CD8-positive, alpha-beta memory T cell (primary cell): ENCODE data around the gene OR5K4. TPM values are rescaled to one million over a fixed set of nuclear protein-coding genes. Genes with fewer than 3 reads are reported as not detected.

Experiments used
- polyA plus RNA-seq: library from polyadenylated mRNA; unstranded; fragments of 300-500 nt; fragmentation: Illumina TruSeq; gene quantifications from one replicate; pipeline ENCODE4 v1.2.3, GENCODE V29; 2021
- total RNA-seq, 2 experiments: library from RNA; stranded (reverse); gene quantifications; one replicate each; pipeline ENCODE4 v1.2.3, GENCODE V29; 2021

Gene OR5K4
- total and polyA plus RNA-seq, 3 experiments from 2014 or later = not detected

Other genes with a start within 250 kb of the OR5K4 start
- not detected for gene OR5H1, start 223.1 kb upstream of the OR5K4 start, total RNA-seq
- not detected for gene OR5H1, start 223.1 kb upstream of the OR5K4 start, polyA plus RNA-seq
- not detected for gene OR5H14, start 206.4 kb upstream of the OR5K4 start, total RNA-seq
- gene OR5H14, start 206.4 kb upstream of the OR5K4 start, polyA plus RNA-seq = not detected
- not detected for gene OR5H15, start 187.2 kb upstream of the OR5K4 start, total RNA-seq
- gene OR5H15, start 187.2 kb upstream of the OR5K4 start, polyA plus RNA-seq = not detected
- gene OR5H6, start 89.6 kb upstream of the OR5K4 start, total RNA-seq = not detected
- gene OR5H6, start 89.6 kb upstream of the OR5K4 start, polyA plus RNA-seq = not detected
- gene OR5H2, start 71.3 kb upstream of the OR5K4 start, total RNA-seq = not detected
- not detected for gene OR5H2, start 71.3 kb upstream of the OR5K4 start, polyA plus RNA-seq
- gene OR5K3, start 36.8 kb downstream of the OR5K4 start, total RNA-seq = not detected
- gene OR5K3, start 36.8 kb downstream of the OR5K4 start, polyA plus RNA-seq = not detected
- gene OR5K1, start 109.3 kb downstream of the OR5K4 start, total RNA-seq = not detected
- not detected for gene OR5K1, start 109.3 kb downstream of the OR5K4 start, polyA plus RNA-seq
- not detected for gene OR5K2, start 143.8 kb downstream of the OR5K4 start, total RNA-seq
- gene OR5K2, start 143.8 kb downstream of the OR5K4 start, polyA plus RNA-seq = not detected
- gene CLDND1, start 169.0 kb downstream of the OR5K4 start, total RNA-seq = 100 to 1,000 TPM; 299 to 315 TPM
- 210 TPM for gene CLDND1, start 169.0 kb downstream of the OR5K4 start, polyA plus RNA-seq
- 10 to 100 TPM; 15.6 to 17.0 TPM for gene GPR15, start 178.1 kb downstream of the OR5K4 start, total RNA-seq
- gene GPR15, start 178.1 kb downstream of the OR5K4 start, polyA plus RNA-seq = 7.7 TPM
- 10 to 100 TPM; 76.3 to 79.9 TPM for gene CPOX, start 239.8 kb downstream of the OR5K4 start, total RNA-seq
- gene CPOX, start 239.8 kb downstream of the OR5K4 start, polyA plus RNA-seq = 6.4 TPM